ENCODE results near the gene ZNF407.

DNA sequence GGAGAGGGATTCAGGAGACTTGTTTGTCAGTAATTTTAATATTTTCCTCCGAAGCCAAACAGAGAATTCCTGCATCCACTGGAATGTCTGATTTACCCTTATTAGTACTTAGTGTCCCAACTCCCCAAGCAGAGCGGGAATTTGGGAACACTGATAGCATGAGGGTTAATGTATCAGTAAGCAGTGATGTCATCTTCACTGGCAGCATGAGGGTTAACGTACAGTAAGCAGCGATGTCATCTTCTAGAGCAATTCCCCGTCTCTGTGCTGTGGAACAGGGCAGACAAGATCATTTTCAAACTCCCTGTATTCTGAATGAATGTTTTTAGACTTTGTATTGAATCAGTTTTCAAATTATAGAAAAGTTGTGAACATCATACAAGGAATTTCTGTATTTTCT, 228.9 kb downstream of the ZNF407 start:
- TF ChIP-seq, protein P1, sequence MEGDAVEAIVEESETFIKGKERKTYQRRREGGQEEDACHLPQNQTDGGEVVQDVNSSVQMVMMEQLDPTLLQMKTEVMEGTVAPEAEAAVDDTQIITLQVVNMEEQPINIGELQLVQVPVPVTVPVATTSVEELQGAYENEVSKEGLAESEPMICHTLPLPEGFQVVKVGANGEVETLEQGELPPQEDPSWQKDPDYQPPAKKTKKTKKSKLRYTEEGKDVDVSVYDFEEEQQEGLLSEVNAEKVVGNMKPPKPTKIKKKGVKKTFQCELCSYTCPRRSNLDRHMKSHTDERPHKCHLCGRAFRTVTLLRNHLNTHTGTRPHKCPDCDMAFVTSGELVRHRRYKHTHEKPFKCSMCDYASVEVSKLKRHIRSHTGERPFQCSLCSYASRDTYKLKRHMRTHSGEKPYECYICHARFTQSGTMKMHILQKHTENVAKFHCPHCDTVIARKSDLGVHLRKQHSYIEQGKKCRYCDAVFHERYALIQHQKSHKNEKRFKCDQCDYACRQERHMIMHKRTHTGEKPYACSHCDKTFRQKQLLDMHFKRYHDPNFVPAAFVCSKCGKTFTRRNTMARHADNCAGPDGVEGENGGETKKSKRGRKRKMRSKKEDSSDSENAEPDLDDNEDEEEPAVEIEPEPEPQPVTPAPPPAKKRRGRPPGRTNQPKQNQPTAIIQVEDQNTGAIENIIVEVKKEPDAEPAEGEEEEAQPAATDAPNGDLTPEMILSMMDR (IDR thresholded peaks at IDR 0.05) = no peak
- no peak for TF ChIP-seq EZH2 (IDR thresholded peaks at IDR 0.05)
- no peak for TF ChIP-seq EZH2phosphoT487 (IDR thresholded peaks at IDR 0.05)

Measured in neural progenitor cell (in vitro differentiated cells).